Fibroblast of mammary gland (primary cell): Measurements from ENCODE around the gene ERBIN.
"Not testable (repeated sequence)": the region's sequence is repeated elsewhere in the genome, so short reads cannot be mapped to it uniquely, and the experiment has no call there.

Experiments used
- DNase-seq: peaks from one replicate; pipeline ENCODE4 v3.0.0-alpha.2; 2010; ENCODE audit warnings: low read depth
- H3K4me3 ChIP-seq: 2 replicates; pipeline ENCODE4 v1.5.1; 2011; ENCODE audit warnings: low read depth, mild to moderate bottlenecking, low read length, moderate library complexity; ENCODE audit not compliant: control insufficient read depth
- CTCF ChIP-seq: conservative IDR thresholded peaks from 2 replicates; pipeline ENCODE4 v1.5.1; 2011; ENCODE audit warnings: low read depth, low read length, inconsistent platforms; ENCODE audit not compliant: control insufficient read depth, insufficient read depth

Gene ERBIN

GRCh38 chr5:65886387-65886786, 40.0 kb upstream of the ERBIN start:
- no peak for DNase-seq
- H3K4me3 ChIP-seq = no peak overlapping the region
- TF ChIP-seq CTCF = no peak

GRCh38 chr5:65892024-65892423, 34.4 kb upstream of the ERBIN start:
- DNase-seq, H3K4me3 ChIP-seq: not testable (repeated sequence)

GRCh38 chr5:65892801-65893200, 33.6 kb upstream of the ERBIN start:
- no peak overlapping the region for H3K4me3 ChIP-seq
- no peak for DNase-seq
- TF ChIP-seq CTCF = no peak

- DNase-seq = no peak
- TF ChIP-seq CTCF = no peak
- no peak overlapping the region for H3K4me3 ChIP-seq
Measured at GRCh38 chr5:65893749-65894430, 32.5 kb upstream of the ERBIN start.

GRCh38 chr5:65895891-65896290, 30.5 kb upstream of the ERBIN start:
- TF ChIP-seq CTCF = no peak
- no peak for DNase-seq
- H3K4me3 ChIP-seq = no peak overlapping the region

GRCh38 chr5:65900746-65901145, 25.6 kb upstream of the ERBIN start:
- no peak for DNase-seq
- no peak overlapping the region for H3K4me3 ChIP-seq
- TF ChIP-seq CTCF = no peak

GRCh38 chr5:65902104-65902503, 24.3 kb upstream of the ERBIN start:
- no peak overlapping the region for H3K4me3 ChIP-seq
- TF ChIP-seq CTCF = no peak
- no peak for DNase-seq
